ENCODE data around the gene AADACL4.
"Not testable (repeated sequence)": the region's sequence is repeated elsewhere in the genome, so short reads cannot be mapped to it uniquely, and the experiment has no call there.

AADACL4 gene

DNA sequence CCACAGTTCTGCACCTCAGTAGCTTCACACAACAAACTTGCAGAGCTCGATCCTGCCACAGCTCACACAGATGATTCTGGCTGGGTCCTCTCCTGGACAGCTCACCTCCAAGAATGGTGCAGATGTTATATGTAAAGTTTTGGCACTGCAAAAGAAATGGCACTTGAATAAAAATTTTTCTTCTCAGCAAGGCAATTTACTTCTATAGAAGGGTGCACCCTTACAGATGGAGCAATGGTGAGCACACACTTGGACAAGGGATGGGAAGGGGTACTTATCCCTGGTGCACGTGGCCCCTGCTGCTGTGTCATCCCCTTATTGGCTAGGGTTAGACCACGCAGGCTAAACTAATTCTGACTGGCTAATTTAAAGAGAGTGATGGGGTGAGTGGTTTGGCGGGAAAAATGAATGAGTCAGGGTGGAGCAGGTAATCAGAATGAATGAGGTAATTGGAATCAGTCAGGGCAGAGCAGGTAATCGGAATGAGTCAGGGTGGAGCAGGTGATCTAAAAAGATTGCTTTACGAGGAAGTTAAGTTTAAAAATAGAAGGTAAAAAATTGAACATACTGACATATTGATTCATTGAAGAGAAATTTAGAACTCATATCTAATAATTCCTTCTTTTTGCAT, 60.1 kb downstream of the AADACL4 start:
- H3K9ac ChIP-seq (ENCODE audit: low read depth, low read length), result no peak overlapping the region
- no peaks in the 10 kb centered on the region for H3K4me1 ChIP-seq (ENCODE audit: control insufficient read depth, insufficient read depth, low read length)
- no peaks in the 10 kb centered on the region for H3K36me3 ChIP-seq (ENCODE audit: insufficient read depth, low read length)
- H3K9me3 ChIP-seq (replicated peaks; ENCODE audit: low read length), result no peaks in the 10 kb centered on the region
- H3K27me3 ChIP-seq (ENCODE audit: control insufficient read depth, insufficient read depth, low read length), result no peaks in the 10 kb centered on the region
- no peak overlapping the region for H3K4me3 ChIP-seq (ENCODE audit: low read length)
- H3K4me2 ChIP-seq (ENCODE audit: low read length), result no peak overlapping the region

DNA sequence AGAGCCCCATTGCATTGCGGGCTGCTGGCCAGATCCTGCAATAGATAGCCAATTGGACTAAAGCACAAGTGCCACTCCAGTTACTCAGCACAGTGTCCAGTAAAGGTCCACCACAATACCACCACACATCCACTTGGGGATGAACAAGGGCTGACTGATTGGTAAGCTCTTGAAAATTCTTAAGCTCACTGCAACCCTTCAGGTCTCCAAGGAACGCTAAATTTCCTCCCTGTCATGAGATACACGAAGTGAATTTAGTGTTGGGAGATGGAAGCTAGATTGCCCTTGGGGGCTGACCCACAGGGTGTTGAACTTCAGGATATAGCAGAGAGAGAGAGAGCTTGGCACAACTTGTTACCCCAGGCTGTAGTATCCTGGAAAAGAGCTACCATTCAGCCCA, 62.2 kb downstream of the AADACL4 start:
- Histone ChIP-seq H3K9ac (ENCODE audit: low read depth, low read length) (no peak overlapping the region), H3K4me2 (ENCODE audit: low read length) (no peak overlapping the region), H3K4me1 (ENCODE audit: control insufficient read depth, insufficient read depth, low read length) (no peaks in the 10 kb centered on the region), H3K27me3 (ENCODE audit: control insufficient read depth, insufficient read depth, low read length) (no peaks in the 10 kb centered on the region), H3K9me3 (replicated peaks; ENCODE audit: low read length) (no peaks in the 10 kb centered on the region), H3K4me3 (ENCODE audit: low read length) (no peak overlapping the region), H3K36me3 (ENCODE audit: insufficient read depth, low read length) (no peaks in the 10 kb centered on the region)

DNA sequence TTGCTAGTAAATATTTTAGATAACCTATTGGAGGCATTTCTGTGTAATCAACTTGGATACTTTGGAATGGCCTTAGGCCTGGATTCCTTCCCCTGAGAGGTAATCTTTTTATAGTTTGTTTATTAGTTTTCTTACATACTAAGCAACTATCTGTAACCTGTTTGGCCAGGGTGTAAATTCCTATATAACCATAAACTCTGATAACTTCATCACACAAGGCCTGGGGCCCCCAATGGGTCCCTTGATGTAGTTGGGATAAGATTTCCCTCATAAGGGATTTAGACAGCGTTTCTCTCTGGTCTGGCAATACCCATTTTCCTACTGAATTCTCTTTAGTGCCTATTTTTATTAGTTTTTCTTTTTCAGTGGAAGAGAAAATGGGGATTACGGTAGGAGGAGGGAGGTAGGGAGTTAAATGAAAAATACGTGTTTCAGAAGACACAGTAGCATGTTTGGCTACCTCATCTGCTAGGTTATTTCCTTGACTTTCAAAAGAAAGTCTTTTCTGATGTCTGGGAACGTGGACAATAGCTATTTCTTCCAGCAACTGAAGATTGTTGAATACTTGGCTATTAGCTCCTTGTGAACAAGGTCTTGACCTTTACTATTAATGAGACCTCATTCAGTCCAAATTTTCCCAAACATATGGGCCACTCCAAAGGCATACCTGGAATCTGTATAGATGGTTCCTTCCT, 64.7 kb downstream of the AADACL4 start:
- no peaks in the 10 kb centered on the region for H3K27me3 ChIP-seq (ENCODE audit: control insufficient read depth, insufficient read depth, low read length)
- no peak overlapping the region for H3K9ac ChIP-seq (ENCODE audit: low read depth, low read length)
- H3K4me3 ChIP-seq (ENCODE audit: low read length), result no peak overlapping the region
- H3K4me1 ChIP-seq (ENCODE audit: control insufficient read depth, insufficient read depth, low read length), result no peaks in the 10 kb centered on the region
- H3K4me2 ChIP-seq (ENCODE audit: low read length), result no peak overlapping the region
- no peaks in the 10 kb centered on the region for H3K36me3 ChIP-seq (ENCODE audit: insufficient read depth, low read length)
- no peaks in the 10 kb centered on the region for H3K9me3 ChIP-seq (replicated peaks; ENCODE audit: low read length)

DNA sequence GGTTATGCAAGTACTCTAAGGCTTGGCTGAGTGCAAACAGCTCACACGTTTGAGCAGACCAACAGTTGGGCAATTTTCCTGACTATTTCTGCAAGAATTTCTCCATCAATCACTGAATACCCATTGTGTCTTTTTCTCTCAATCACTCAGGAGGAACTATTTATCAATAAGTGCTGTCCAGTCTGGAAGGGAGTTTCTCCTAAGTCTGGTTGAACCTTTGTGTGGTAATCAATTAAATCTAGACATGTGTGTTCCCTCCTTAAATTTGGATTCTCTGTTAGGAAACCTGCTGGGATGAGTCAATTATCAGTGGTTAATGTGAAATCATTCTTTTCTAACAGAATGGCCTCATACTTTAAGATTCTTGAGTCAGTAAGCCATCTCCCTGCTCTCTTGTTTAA, 65.2 kb downstream of the AADACL4 start:
- no peak overlapping the region for H3K4me2 ChIP-seq (ENCODE audit: low read length)
- no peaks in the 10 kb centered on the region for H3K4me1 ChIP-seq (ENCODE audit: control insufficient read depth, insufficient read depth, low read length)
- H3K9me3 ChIP-seq (replicated peaks; ENCODE audit: low read length), result no peaks in the 10 kb centered on the region
- H3K36me3 ChIP-seq (ENCODE audit: insufficient read depth, low read length), result no peaks in the 10 kb centered on the region
- no peak overlapping the region for H3K4me3 ChIP-seq (ENCODE audit: low read length)
- H3K27me3 ChIP-seq (ENCODE audit: control insufficient read depth, insufficient read depth, low read length), result no peaks in the 10 kb centered on the region
- no peak overlapping the region for H3K9ac ChIP-seq (ENCODE audit: low read depth, low read length)

DNA sequence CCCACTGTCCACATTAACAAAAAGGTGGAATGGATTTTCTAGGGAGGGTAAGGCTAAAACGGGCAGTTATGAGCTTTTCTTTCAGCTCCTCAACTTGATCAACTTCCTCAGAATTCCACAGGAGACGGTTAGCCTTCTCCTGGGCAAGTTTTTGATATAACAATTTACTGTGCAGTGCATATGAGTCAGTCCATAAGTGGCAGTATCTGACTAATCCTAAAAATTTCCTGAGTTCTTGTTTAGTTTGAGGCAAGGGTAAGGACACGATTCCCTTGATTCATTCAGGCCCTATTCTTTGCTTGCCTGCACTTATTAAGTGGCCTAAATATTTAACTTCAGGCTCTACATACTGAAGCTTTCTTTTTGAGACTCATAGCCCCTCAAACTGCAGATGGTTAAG, 65.8 kb downstream of the AADACL4 start:
- Histone ChIP-seq H3K9me3 (replicated peaks; ENCODE audit: low read length) (no peaks in the 10 kb centered on the region), H3K9ac (ENCODE audit: low read depth, low read length) (no peak overlapping the region), H3K4me2 (ENCODE audit: low read length) (no peak overlapping the region), H3K4me3 (ENCODE audit: low read length) (no peak overlapping the region), H3K4me1 (ENCODE audit: control insufficient read depth, insufficient read depth, low read length) (no peaks in the 10 kb centered on the region), H3K27me3 (ENCODE audit: control insufficient read depth, insufficient read depth, low read length) (no peaks in the 10 kb centered on the region), H3K36me3 (ENCODE audit: insufficient read depth, low read length) (no peaks in the 10 kb centered on the region)

DNA sequence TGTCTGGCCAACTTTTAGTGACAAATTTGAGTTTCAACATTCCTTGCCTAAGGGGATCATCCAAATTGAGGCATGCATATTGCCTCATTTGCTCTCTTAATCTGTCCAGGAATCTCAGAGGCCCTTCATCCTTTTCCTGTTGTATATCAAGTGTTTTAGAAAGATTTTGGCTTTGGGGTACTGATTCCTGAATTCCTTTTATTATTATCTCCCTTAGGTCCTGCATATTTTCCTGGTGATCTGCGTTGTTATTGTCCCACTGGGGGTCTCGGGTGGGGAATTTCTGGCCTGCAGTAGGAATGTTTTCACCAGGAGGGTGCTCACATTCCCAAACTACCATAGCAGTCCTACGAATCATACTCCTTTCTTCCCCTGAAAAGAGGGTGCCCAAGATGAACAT, 67.7 kb downstream of the AADACL4 start:
- H3K36me3 ChIP-seq (ENCODE audit: insufficient read depth, low read length), result no peaks in the 10 kb centered on the region
- H3K4me1 ChIP-seq (ENCODE audit: control insufficient read depth, insufficient read depth, low read length), result no peaks in the 10 kb centered on the region
- no peak overlapping the region for H3K9ac ChIP-seq (ENCODE audit: low read depth, low read length)
- H3K9me3 ChIP-seq (replicated peaks; ENCODE audit: low read length), result no peaks in the 10 kb centered on the region
- H3K4me3 ChIP-seq (ENCODE audit: low read length), result no peak overlapping the region
- no peak overlapping the region for H3K4me2 ChIP-seq (ENCODE audit: low read length)
- H3K27me3 ChIP-seq (ENCODE audit: control insufficient read depth, insufficient read depth, low read length), result no peaks in the 10 kb centered on the region

DNA sequence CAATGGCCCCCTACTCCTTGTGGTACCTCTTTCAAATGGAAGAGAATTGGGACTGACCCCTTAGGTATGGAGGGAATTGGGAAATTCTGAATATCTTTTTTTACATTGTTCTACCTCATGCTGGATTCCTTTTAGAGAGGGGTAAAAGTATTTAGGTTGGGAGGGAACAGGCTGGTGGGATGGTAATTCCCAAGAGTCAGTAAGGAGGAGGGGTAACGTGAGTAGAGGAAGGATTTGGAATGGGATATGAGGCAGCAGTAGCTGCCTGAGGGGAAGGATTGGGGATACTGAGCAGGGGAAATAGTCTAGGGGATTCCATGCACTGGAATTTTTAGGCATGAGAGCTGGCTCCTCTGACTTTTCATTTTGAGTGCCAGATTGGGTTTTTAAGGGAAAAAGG, 68.2 kb downstream of the AADACL4 start:
- no peaks in the 10 kb centered on the region for H3K4me1 ChIP-seq (ENCODE audit: control insufficient read depth, insufficient read depth, low read length)
- no peaks in the 10 kb centered on the region for H3K36me3 ChIP-seq (ENCODE audit: insufficient read depth, low read length)
- H3K4me2 ChIP-seq (ENCODE audit: low read length), result no peak overlapping the region
- no peaks in the 10 kb centered on the region for H3K27me3 ChIP-seq (ENCODE audit: control insufficient read depth, insufficient read depth, low read length)
- no peaks in the 10 kb centered on the region for H3K9me3 ChIP-seq (replicated peaks; ENCODE audit: low read length)
- no peak overlapping the region for H3K4me3 ChIP-seq (ENCODE audit: low read length)
- H3K9ac ChIP-seq (ENCODE audit: low read depth, low read length), result no peak overlapping the region

DNA sequence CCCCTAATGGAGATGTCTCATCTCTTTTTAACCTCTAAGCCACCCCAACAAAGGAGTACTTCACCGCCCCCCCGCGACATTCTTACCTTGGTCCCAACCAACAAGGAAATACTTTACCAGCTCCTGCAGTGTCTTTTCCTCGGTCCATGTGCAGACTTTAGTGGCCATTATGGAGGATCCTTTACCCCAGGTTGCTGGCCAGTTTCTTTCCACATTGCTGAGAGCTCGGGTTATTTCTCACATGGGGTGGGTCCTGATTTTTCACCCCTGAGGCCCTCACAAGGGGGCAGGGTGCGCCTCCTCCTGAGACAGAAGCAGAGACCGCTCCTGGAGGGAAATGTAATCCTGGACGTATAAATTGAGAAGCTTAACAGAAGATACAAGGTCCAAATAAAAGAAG, 69.0 kb downstream of the AADACL4 start:
- no peak overlapping the region for H3K4me2 ChIP-seq (ENCODE audit: low read length)

DNA sequence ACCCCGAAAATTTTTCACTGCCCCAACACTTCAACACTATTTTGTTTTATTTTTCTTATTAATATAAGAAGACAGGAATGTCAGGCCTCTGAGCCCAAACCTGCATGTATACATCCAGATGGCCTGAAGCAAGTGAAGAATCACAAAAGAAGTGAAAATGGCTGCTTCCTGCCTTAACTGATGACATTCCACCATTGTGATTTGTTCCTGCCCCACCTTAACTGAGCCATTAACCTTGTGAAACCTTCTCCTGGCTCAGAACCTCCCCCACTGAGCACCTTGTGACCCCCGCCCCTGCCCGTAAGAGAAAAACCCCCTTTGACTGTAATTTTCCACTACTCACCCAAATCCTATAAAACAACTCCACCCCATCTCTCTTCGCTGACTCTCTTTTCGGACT, 69.8 kb downstream of the AADACL4 start:
- H3K4me2 ChIP-seq (ENCODE audit: low read length); H3K27me3 ChIP-seq (ENCODE audit: control insufficient read depth, insufficient read depth, low read length); H3K4me3 ChIP-seq (ENCODE audit: low read length); H3K4me1 ChIP-seq (ENCODE audit: control insufficient read depth, insufficient read depth, low read length); H3K9ac ChIP-seq (ENCODE audit: low read depth, low read length); H3K36me3 ChIP-seq (ENCODE audit: insufficient read depth, low read length); H3K9me3 ChIP-seq (replicated peaks; ENCODE audit: low read length): not testable (repeated sequence)

More for the DNA sequence above, 69.0 kb downstream of the AADACL4 start:
- H3K9me3 ChIP-seq (replicated peaks; ENCODE audit: low read length), result no peaks in the 10 kb centered on the region
- no peaks in the 10 kb centered on the region for H3K27me3 ChIP-seq (ENCODE audit: control insufficient read depth, insufficient read depth, low read length)
- no peak overlapping the region for H3K9ac ChIP-seq (ENCODE audit: low read depth, low read length)
- H3K4me3 ChIP-seq (ENCODE audit: low read length), result no peak overlapping the region
- no peaks in the 10 kb centered on the region for H3K4me1 ChIP-seq (ENCODE audit: control insufficient read depth, insufficient read depth, low read length)
- no peaks in the 10 kb centered on the region for H3K36me3 ChIP-seq (ENCODE audit: insufficient read depth, low read length)

DNA sequence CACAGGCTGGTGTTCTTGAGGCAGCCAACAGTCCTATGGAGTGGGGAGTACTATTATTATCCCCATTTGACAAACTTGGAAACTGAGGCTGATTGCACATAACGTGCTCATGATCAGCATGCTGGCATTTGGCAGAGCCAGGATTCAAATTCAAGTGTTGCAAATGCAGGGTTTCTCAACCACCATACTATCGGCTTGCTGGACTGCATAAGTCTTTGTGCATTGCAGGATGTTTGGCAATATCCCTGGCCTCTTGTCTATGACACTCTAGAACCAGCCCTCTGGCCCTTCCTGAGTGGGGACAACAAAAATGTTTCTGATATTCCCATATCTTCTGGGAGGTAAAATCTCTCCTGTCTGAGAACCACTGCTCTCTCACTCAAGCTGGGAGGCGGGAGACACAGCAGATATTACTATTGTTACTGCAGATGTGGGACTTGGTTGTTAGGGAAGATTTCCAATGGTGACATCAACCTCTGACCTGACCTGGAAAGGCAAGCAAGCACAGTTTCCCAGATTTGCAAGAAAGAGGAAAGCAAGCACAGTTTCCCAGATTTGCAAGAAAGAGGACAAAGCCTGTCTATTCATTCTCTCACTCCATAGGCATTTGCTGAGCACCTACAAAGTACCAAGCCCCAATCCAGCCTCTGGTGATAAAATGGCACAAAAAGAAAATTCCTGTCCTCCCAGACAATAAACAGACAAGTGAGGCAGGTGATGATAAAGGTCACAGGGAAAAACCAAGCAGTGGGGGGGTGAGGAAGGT, 71.0 kb downstream of the AADACL4 start:
- H3K27me3 ChIP-seq (ENCODE audit: control insufficient read depth, insufficient read depth, low read length), result no peaks in the 10 kb centered on the region
- H3K4me2 ChIP-seq (ENCODE audit: low read length), result no peak overlapping the region
- H3K36me3 ChIP-seq (ENCODE audit: insufficient read depth, low read length), result no peaks in the 10 kb centered on the region
- no peaks in the 10 kb centered on the region for H3K4me1 ChIP-seq (ENCODE audit: control insufficient read depth, insufficient read depth, low read length)
- H3K4me3 ChIP-seq (ENCODE audit: low read length), result no peak overlapping the region
- no peak overlapping the region for H3K9ac ChIP-seq (ENCODE audit: low read depth, low read length)
- no peaks in the 10 kb centered on the region for H3K9me3 ChIP-seq (replicated peaks; ENCODE audit: low read length)

DNA sequence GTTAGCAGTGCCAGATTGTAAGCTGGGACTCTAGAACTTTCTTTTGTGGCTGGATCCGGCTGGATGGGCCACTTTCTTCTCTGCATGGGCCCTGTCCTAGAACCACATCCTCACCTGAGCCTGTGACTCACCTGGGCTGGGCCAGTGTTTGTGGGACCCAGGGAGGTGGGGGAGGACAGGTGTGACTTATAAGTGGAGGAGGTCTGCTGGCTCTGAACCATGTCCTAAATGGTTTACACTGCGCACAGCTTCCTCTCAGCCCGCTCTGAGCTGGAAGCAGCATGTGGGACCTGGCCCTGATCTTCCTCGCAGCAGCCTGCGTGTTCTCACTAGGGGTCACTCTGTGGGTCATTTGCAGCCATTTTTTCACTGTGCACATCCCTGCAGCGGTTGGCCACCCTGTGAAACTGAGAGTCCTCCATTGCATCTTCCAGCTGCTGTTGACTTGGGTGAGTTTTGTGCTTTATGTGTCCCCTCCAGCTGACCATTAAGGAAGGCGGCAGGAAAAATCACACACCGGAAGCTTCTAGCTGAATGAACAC, 72.1 kb downstream of the AADACL4 start, which contains the start of gene AADACL3:
Gene AADACL3, plus strand, starts transcription at position 215 of the 542 bp plus-strand sequence. Its CDS starts 67 bp downstream, at position 282.
- Histone ChIP-seq H3K36me3 (ENCODE audit: insufficient read depth, low read length) (no peaks in the 10 kb centered on the region), H3K9me3 (replicated peaks; ENCODE audit: low read length) (no peaks in the 10 kb centered on the region), H3K4me1 (ENCODE audit: control insufficient read depth, insufficient read depth, low read length) (no peaks in the 10 kb centered on the region), H3K4me2 (ENCODE audit: low read length) (no peak within 1 kb of the TSS), H3K4me3 (ENCODE audit: low read length) (no peak within 1 kb of the TSS), H3K27me3 (ENCODE audit: control insufficient read depth, insufficient read depth, low read length) (no peaks in the 10 kb centered on the region), H3K9ac (ENCODE audit: low read depth, low read length) (no peak within 1 kb of the TSS)
